HG03558 (cell line): ENCODE data around the gene ARHGEF3.

Experiments
- ATAC-seq: cut with Tn5 transposase; IDR thresholded peaks from one replicate; pipeline ENCODE4 v1.9.1; 2021; ENCODE audit warnings: moderate number of reproducible peaks; ENCODE audit not compliant: unreplicated experiment; ENCODE audit errors: extremely low read depth

Gene ARHGEF3

GRCh38 chr3:56823984-56824703 lies 22.4 kb upstream of the ARHGEF3 start:
- ATAC-seq = no peak

DNA sequence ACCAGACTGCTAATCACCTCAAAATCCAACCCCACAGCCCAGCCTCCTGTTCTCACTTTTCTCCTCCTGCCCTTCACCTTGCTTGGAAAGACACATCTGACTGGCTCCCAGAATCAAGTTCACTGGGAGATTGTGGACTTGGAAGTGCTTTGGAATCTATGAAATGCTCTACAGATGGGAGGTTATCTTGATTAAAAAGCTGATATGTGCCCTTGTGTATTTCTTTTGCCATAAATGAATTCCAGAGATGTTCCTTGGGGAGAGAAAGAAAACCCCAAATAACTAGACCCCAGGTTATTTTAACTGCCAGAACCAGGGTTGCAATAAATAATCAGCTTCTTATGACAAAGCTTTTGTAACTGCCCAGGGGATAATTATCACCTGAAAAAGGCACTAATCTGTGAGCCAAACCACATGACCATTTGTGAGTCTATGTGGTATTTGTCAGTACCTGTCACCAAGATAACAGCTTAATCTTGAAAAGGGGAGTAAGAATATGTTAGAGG lies 21.7 kb upstream of the ARHGEF3 start:
- ATAC-seq = no peak

- no peak for ATAC-seq
Observed at GRCh38 chr3:56822501-56822900, 20.8 kb upstream of the ARHGEF3 start.

DNA sequence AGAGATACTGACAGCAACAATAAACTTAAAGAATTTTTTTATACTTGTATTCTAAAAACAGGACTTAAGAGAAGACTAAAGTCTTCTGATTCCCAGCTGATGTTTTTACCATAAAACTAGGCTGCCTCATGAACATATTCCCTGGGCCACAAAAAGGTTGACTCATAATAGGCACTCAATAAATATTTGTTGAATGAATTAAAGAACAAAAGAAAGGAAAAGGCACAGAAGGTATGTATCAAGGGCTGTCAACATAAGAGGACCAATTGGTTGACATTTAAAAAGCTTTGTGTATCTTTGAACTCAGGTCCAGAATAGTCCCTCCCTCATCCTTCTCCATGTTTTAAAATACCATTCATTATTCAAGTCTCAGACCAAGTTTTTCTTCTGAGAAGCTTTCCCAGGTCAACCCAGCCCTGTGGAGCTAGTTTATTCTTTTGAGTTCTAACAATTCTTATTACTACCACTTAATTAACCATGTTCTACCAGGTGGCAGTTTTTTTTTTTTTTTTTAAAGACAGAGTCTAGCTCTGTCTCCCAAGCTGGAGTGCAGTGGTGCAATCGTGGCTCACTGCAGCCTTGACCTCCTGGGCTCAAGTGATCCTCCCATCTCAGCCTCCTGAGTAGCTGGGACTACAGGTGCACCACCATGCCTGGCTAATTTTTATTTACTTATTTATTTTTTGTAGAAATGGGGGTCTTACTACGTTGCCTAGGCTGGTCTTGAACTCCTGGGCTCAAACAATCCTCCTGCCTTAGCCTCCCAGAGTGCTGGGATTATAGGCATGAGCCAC lies 17.5 kb upstream of the ARHGEF3 start:
- no peak for ATAC-seq

DNA sequence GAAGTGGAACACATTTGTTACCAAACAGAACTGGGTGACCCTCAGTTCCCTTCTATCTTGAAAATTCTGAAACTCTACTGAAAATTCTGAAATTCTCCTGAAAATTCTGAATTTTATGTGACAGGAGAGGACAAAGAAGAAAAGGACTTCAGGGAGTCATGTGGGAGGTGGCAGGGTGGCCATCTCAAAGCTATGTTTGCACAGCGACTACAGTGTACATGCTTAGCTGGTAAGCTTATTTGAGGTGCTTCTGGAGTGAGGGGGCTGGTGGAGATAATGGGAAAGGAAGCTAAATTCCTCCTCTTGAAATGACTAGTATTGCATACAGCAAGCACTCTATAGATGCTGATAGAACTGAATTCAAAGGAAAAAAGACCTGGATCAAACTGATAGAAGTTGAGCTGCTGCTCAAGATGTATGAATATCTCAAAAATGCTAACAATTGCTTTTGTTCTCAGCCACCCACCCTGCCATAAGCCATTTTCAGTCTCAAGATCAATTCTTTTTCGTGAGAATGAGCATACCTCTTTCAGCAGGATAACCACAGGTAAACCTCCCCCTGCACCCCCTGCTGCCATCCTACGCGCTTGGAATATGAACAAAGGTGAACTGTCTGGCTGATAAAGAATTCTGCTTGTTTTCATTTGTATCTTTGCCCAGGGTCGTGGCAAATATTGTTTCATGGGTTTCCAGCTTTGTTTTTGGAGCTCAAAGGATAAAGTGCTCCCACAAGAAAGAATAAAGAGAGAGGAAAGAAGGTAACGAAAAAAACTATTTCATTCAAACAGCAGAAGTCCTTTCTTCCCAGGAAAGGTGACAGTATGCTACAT lies 16.6 kb upstream of the ARHGEF3 start:
- ATAC-seq = no peak

DNA sequence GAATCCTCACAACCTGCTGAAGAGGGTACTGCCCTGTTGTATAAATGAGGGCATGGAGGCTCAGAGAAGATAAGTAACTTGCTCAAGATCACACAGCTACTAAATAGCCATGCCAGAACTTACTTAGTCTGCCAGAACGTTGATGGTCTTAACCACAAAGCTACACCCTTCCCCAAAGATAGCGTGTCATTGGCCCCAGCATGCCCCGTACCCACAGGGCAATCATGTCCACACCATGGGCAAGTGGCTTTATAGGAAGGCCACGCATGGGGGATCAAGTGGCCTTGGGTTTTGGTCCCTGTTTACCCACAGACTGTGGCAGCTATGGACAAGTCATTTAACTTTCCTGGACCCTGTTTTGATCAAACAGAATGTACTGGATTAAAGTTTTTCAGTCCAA lies 15.9 kb upstream of the ARHGEF3 start:
- ATAC-seq = no peak

DNA sequence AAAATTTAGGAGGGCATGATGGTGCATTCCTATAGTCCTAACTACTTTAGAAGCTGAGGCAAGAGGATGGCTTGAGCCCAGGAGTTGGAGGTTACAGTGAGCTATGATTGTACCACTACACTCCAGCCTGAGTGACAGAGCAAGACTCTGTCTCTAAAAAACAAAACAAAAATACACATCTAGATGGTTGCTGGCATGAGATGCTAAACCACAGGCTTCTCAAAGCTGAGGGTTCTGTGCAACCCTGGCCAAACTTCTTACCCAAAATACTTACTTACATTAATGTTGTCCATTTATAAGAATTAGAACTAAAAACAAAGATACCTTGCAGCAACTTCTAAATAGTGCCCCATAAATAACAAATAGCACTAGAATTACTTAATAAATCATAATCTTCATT lies 14.3 kb upstream of the ARHGEF3 start:
- ATAC-seq = no peak

DNA sequence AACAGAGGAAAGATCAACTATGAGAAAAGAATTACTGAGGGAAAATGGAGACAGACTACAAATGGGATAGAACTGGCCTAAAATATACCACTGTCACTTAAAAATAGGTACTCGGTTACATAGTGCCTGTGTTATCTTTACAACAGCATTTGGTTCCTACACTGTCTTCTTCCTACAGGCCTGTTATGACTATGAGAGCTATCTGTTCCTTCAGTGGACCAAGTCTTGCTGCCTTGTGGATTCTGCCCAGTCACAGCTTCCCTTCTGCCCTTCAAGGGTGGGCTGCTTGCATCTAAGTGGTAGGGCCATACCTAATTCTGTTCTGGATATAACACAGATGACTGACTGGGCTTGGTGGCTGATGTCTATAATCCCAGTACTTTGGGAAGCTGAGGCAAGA lies 13.8 kb upstream of the ARHGEF3 start:
- ATAC-seq = no peak

DNA sequence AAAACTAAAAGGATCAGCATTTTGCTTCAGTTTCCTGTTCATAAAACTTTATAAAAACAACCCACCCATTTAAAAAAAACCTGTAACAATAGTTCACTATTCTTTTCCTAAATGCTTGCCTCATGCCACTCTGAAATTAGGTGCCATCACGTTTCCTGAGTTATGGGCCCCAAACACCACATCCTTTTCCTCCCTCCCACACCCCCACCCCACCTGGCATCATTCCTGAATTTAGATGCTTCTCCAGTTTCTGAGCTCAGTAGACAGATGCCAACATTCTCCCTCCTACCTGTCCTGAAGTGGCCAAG lies 11.9 kb upstream of the ARHGEF3 start:
- ATAC-seq = no peak

- no peak for ATAC-seq
Observed at GRCh38 chr3:56812754-56813652, 11.3 kb upstream of the ARHGEF3 start.

DNA sequence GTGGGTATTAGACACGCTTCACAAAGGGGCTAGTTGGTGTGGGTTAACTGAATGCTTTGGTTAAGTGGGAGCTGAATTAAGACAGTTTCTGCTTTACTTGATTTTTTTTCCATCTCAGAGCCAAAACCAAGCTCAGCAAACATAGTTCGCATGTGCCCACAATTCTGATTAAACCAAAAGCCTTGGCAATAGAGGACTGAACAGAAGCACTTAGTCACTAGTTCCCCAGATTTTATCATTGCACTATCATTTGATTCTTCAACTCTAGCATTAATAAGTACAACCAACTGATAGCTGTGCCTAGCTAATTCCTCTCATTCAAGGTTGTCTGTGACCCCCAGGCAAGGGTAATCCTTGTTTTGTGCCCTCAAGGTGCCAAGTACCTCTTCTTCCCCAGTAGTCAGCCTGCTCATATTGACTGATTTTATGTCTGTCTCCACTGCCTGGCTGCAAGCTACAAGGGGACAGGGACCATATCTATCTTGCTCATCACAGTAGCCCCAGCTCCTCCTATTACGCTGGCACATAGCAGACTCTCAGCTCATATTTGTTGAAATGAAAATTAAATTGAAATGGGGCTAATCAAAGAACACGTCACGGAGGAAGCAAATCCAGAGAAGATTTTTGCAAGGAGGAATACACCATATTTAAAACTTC lies 9.9 kb upstream of the ARHGEF3 start:
- ATAC-seq = no peak

- no peak for ATAC-seq
Observed at GRCh38 chr3:56810577-56811545, 9.1 kb upstream of the ARHGEF3 start.

DNA sequence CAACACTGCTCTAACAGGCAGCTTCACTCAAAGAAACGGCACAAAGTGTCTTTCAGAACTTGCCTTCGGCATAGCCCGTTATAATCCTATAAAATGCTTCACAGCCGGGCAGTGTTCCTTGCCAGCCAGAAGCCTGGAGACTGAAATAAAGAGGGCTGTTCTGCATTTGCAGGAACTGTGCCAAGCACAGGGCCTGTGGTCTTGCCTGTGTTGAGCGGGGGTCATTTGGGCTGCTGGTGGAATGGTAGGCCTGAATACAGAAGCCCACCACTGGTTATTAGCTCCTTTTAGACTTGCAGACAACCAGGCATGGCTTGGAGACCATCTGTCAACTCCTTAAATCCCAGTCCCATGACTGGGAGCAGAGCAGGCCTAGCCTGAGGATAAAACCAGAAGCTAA lies 4.7 kb upstream of the ARHGEF3 start:
- no peak for ATAC-seq

- ATAC-seq = no peak
Observed at GRCh38 chr3:56802790-56803189, 1.0 kb upstream of the ARHGEF3 start.

DNA sequence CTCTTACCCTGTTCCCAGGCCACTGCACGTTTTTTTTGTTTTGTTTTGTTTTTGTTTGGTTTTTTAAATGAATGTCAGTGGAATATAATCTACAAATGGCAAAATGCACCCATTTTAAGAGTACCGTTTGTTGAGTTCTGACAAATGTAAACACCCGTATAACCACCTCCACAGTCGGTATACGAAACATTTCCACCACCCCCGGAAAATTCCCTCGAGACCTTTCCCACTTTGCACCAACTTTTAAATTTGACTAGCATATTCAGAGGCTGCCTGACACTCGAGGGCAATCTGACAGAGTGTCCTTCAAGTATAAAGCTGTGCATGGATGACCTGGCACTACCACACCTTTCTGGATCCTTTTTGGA lies 613 bp upstream of the ARHGEF3 start:
- no peak for ATAC-seq

DNA sequence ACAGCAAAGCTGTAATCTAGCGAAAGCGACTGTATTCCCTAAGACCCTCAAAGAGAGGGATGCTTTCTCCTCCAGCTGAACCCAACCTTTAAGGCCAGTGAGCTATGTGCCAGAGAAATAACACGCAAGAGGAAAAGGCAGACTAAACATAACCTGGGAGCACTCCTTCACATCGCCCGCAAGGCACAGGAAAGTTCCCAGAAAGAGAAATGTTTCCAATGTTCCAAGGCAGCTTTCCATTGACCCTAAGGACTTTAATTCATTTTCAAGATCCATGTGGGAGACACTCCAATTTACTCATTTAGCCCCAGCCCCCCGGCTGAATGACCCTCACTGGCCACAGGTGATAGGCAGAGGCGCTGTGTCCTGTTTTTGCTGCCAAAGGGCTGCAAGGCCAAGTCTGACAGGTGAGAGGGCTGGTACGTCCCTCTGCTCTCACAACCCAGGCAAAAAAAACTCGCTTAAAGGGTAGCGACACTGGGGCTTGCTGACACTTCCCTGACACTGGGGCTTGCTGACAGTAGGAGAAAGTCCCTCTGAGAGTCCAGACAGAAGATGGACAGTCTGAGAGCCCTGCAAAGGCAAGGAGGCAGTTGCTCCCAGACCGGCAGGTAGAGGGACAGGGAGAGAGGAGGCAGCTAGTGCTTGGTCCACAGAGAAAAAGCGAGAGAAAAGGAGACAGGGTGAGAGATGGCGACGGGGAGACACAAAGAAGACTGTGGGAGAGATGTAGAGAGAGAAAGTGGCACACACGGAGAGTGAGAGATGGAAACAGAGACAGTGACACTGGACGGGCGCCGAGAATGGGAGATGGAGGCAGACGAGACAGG lies 702 bp downstream of the ARHGEF3 start:
- ATAC-seq = no peak

GRCh38 chr3:56800130-56800831 lies 1.5 kb downstream of the ARHGEF3 start:
- ATAC-seq = no peak
